Heart left ventricle (tissue), 13 donors: ENCODE results near the gene OAS3.

ENCODE experiments used
- CTCF ChIP-seq, 12 donors: fragments of 200-600 bp; sonication (generic) in 4 of 12; IDR thresholded peaks; one replicate each; pipeline versions ENCODE4 v1.5.0 to v1.8.0; 2018 to 2022; ENCODE audit warnings: antibody characterized with exemption in 12 of 12, mild to moderate bottlenecking in 5 of 12
- POLR2A ChIP-seq, 2 donors: fragments of 450-650 bp; IDR thresholded peaks; one replicate each; pipeline ENCODE4 v1.6.1; 2017; ENCODE audit warnings: antibody characterized with exemption in 2 of 2, mild to moderate bottlenecking in 2 of 2, moderate library complexity in 2 of 2
- donor health status: ischemic (EF 13 %, LVEDD 7.1; RV severe dilation, severe dysfunction).
- donor health status: DM: no; HTN: yes; CAD: no.
- donor health status: DM: no; HTN: no; CAD: no.
- donor health status: ischemic (EF 25% LVEDD 6.9; RV normal size, moderate dysfunction).
- donor health status: ischemic (EF 25% LVEDD 5.7; RV mildly dilated, moderate dysfunction).
- donor health status: ischemic (EF 35%, LVEDD 5.7; RV mildly dilated, moderate dysfunction).
- donor health status: nonischemic (EF 11% LVEDD 7.7; RV severe dilation, severe dysfunction).
- donor health status: DM: yes; HTN: yes; CAD: no.
- donor health status: PGD.
- donor health status: ischemic (EF 29% LVEDD 5.4; RV normal size, mild dysfunction).
- donor health status: nonischemic (EF 23%, LVEDD 6.1; RV moderate dilation, normal function).

GRCh38 chr12:112924986-112925385 lies 13.3 kb upstream of the OAS3 start:
- no peak for TF ChIP-seq CTCF (IDR thresholded peaks at IDR 0.05)
- TF ChIP-seq POLR2A (IDR thresholded peaks at IDR 0.05), result no peak
